Measurements from ENCODE around the gene NEDD9.

The NEDD9 gene, protein sequence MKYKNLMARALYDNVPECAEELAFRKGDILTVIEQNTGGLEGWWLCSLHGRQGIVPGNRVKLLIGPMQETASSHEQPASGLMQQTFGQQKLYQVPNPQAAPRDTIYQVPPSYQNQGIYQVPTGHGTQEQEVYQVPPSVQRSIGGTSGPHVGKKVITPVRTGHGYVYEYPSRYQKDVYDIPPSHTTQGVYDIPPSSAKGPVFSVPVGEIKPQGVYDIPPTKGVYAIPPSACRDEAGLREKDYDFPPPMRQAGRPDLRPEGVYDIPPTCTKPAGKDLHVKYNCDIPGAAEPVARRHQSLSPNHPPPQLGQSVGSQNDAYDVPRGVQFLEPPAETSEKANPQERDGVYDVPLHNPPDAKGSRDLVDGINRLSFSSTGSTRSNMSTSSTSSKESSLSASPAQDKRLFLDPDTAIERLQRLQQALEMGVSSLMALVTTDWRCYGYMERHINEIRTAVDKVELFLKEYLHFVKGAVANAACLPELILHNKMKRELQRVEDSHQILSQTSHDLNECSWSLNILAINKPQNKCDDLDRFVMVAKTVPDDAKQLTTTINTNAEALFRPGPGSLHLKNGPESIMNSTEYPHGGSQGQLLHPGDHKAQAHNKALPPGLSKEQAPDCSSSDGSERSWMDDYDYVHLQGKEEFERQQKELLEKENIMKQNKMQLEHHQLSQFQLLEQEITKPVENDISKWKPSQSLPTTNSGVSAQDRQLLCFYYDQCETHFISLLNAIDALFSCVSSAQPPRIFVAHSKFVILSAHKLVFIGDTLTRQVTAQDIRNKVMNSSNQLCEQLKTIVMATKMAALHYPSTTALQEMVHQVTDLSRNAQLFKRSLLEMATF

DNA sequence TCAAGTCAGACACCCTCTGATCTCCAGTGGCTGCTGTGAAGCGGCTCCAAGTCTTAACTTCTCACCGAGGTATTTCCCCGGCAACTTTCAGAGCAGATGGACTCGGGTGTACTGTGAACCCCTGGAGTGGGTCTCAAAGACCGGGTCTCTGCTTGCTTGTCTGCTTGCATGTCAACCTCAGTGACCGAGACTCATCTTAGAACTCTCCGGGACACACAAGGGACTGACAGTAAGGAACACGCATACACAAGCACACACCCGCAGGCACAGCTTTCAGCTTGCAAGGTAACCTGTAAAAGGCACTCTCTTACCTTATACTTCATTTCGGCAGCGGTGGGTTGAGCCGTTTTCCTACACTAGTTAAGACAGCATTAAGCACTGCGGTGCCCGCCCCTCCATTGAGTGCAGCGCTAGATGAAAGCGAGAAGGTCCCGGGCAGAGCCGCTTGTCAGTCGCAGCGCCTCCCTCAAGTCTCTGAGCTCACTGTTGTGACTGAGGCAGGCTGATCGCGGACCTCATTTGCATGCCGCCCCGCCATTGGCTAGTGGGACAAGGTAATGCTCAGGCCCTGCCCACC is at the start of gene NEDD9:
Gene NEDD9, minus strand, starts transcription at position 476 of the 577 bp plus-strand sequence. Its CDS starts 153 bp downstream, at position 323.
- Mint-ChIP-seq H3K4me3 (peak within 1 kb of the TSS; percentile 90), H3K27me3 (no peaks in the 10 kb centered on the region), H3K9me3 (ENCODE audit: low read depth) (no peaks in the 10 kb centered on the region), H3K36me3 (no peaks in the 10 kb centered on the region), H3K27ac (peak within 1 kb of the TSS; percentile 96), H3K4me1 (ENCODE audit: low read depth) (peaks cover 61% of the 10 kb centered on the region)

DNA sequence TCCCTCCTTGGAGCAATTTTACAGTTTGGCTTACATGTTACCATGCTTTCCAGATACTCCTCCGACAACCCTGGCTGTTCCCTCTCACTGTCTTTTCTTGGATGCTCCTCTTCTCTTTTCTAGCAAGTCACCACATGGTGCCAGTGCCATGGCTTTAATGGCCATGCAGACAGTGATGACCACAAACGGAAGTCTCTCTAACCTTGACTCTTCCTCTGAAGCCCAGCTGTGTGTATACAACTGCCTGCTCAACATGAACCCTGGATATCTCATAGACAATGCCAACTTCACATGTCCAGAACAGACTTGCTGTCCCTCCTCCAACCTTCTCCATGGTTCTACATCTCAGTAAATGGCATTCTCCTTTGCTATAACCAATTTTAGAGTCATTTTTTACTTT is 49.8 kb upstream of the NEDD9 start:
- H3K27ac Mint-ChIP-seq = no peak overlapping the region
- H3K4me3 Mint-ChIP-seq = no peak overlapping the region
- no peaks in the 10 kb centered on the region for H3K27me3 Mint-ChIP-seq

DNA sequence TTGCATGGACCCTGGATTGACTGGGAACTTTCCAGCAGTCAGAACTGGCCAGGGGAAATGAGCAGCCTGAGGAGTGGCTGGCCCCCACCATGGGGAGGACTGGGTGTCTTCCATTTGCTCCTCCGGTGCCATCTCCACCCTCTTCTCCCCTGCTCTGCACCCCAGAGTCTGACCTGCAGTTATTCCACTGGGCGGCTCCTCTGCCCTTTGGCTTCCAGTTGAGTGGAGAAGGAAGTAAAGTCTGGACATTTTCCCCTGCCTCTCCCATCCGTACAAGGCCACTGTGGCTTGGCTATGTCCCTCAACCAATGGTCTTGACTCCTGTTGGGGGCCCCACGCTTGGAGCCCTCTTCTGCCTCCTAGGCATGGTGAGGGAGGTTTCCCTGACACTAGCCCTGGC is 47.9 kb upstream of the NEDD9 start:
- Mint-ChIP-seq H3K27me3 (no peaks in the 10 kb centered on the region), H3K9me3 (ENCODE audit: low read depth) (no peaks in the 10 kb centered on the region), H3K4me3 (no peak overlapping the region), H3K4me1 (ENCODE audit: low read depth) (peaks cover 35% of the 10 kb centered on the region), H3K36me3 (peaks cover 14% of the 10 kb centered on the region), H3K27ac (no peak overlapping the region)

More for the DNA sequence above, 49.8 kb upstream of the NEDD9 start:
- peaks cover 14% of the 10 kb centered on the region for H3K36me3 Mint-ChIP-seq
- no peaks in the 10 kb centered on the region for H3K9me3 Mint-ChIP-seq (ENCODE audit: low read depth)
- H3K4me1 Mint-ChIP-seq (ENCODE audit: low read depth) = peaks cover 17% of the 10 kb centered on the region

DNA sequence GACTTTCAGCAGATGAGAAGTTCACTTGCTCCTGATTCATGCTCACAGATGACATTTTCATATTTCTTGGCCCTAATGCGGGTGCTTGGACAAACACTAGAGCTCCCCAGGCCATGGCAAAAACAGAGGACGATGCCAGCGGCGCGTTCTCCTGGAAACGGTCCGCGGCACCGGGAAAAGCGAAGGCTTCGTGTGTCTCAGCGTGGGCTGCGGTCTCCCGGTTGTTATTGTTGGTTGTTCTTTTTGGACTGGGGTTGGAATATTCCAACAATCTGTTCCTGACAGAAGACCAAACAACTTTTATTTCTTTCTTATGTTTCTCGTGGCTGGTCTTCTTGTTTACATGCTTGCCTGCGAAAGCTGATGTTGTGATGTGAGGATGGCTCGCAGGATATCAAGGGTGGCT is 46.8 kb upstream of the NEDD9 start:
- H3K27me3 Mint-ChIP-seq = no peaks in the 10 kb centered on the region
- H3K27ac Mint-ChIP-seq = no peak overlapping the region
- no peaks in the 10 kb centered on the region for H3K9me3 Mint-ChIP-seq (ENCODE audit: low read depth)
- no peak overlapping the region for H3K4me3 Mint-ChIP-seq
- peaks cover 15% of the 10 kb centered on the region for H3K36me3 Mint-ChIP-seq
- peaks cover 39% of the 10 kb centered on the region for H3K4me1 Mint-ChIP-seq (ENCODE audit: low read depth)

DNA sequence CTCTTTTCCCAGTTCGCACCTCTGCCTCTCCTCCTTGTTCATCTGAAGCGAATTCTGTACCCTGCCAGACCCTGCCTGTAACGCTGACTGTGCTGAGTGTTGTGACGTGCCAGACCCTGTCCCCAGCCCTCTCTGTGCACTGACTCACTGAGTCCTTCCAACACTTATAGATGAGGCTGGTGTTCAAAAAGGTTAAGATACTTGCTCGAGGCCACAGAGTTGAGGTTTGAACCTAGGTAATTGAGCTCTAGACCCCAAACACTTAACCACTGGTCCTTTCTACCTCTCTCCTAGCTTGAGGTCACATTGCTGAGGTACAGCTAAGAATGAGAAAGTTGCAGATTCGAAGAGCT is 45.7 kb upstream of the NEDD9 start:
- no peak overlapping the region for H3K4me3 Mint-ChIP-seq
- H3K4me1 Mint-ChIP-seq (ENCODE audit: low read depth) = peaks cover 39% of the 10 kb centered on the region
- H3K27me3 Mint-ChIP-seq = no peaks in the 10 kb centered on the region
- peak overlapping the region; percentile 91 for H3K27ac Mint-ChIP-seq
- no peaks in the 10 kb centered on the region for H3K9me3 Mint-ChIP-seq (ENCODE audit: low read depth)
- H3K36me3 Mint-ChIP-seq = peaks cover 21% of the 10 kb centered on the region

DNA sequence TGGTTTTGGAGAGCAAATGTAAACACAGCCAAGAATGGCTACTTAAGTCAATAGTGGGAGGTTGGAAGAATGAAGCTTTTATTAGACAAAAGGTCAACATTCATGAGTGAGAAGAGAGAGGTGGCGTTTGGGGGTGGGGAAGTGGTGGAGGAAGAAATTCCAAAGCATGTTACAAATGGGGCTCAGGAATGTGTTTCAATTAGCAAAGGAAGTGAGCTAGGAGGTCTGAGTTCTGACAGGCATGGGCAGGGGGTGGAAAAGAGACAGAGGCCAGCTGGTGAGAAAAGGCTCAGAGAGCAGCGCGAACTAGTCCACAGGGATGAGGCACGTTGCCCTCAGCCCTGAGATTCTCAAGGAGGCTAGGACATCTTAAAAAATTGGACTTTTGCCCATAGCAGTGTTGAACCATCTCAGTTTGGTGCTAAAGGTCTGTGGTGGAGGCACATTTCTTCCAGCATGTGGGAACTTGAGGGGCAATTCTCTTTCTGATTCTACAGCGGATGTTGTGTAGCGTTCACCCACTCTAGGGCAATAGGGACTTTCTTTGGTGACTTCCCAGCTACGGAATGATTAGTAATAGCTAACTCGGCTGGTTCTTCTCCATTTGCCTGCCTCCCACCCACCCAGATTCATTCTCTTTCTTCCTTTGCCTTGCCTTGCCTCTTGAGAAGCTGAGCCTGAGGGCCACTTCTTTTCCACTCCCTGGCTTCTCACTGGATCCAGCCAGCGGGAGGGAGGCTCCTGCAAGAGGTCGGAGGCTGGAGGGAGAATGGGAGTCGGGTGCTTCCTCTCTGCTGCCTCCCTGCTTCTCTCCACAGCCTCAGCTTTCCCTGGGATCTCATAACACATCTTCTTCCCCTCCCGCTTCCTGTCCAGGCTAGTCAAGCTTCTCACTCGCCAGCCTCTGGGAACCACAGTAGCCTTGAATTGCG is 45.1 kb upstream of the NEDD9 start:
- peaks cover 23% of the 10 kb centered on the region for H3K36me3 Mint-ChIP-seq
- no peaks in the 10 kb centered on the region for H3K9me3 Mint-ChIP-seq (ENCODE audit: low read depth)
- H3K4me3 Mint-ChIP-seq = no peak overlapping the region
- peaks cover 39% of the 10 kb centered on the region for H3K4me1 Mint-ChIP-seq (ENCODE audit: low read depth)
- no peaks in the 10 kb centered on the region for H3K27me3 Mint-ChIP-seq
- H3K27ac Mint-ChIP-seq = peak overlapping the region; percentile 91

DNA sequence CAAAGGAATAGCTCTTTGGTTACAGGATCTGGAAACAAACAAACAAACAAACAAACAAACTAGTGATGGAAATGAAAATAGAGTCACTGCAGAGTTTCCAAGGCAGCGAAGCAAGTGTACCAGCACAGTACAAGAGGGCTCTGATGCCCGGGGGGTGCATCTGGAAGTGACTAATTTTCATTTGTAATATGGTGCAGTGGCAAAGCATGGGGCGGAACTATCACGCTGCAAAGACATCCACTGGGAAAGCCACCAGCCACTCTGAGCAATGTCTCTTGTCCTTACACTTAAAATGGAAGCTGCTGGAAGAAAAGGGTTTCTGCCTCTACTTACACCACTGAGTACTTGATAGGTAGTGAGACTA is 44.4 kb upstream of the NEDD9 start:
- H3K36me3 Mint-ChIP-seq = peaks cover 28% of the 10 kb centered on the region
- H3K27ac Mint-ChIP-seq = peak overlapping the region; percentile 18
- peaks cover 39% of the 10 kb centered on the region for H3K4me1 Mint-ChIP-seq (ENCODE audit: low read depth)
- H3K4me3 Mint-ChIP-seq = no peak overlapping the region
- no peaks in the 10 kb centered on the region for H3K27me3 Mint-ChIP-seq
- no peaks in the 10 kb centered on the region for H3K9me3 Mint-ChIP-seq (ENCODE audit: low read depth)

DNA sequence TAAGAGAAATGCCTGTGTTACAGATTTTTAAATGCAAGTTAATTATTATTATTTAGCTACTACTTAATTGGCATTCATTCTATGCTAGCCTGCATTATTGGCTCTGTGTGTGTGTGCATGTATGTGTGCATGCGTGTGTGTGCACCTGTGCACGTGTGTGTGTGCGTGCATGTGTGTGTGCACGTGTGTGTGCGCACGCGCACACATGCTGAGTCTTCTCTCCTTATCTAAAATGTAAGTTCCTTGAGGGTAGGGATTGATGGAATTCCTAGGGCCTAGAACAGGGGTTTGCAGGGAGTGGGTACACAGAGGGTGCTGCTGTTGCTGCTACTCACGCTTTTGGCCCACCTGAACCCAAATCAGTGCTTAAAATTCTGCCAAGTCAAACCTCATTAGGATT is 43.8 kb upstream of the NEDD9 start:
- Mint-ChIP-seq H3K4me1 (ENCODE audit: low read depth) (peaks cover 39% of the 10 kb centered on the region), H3K27ac (no peak overlapping the region), H3K4me3 (no peak overlapping the region), H3K9me3 (ENCODE audit: low read depth) (no peaks in the 10 kb centered on the region), H3K27me3 (no peaks in the 10 kb centered on the region), H3K36me3 (peaks cover 33% of the 10 kb centered on the region)

DNA sequence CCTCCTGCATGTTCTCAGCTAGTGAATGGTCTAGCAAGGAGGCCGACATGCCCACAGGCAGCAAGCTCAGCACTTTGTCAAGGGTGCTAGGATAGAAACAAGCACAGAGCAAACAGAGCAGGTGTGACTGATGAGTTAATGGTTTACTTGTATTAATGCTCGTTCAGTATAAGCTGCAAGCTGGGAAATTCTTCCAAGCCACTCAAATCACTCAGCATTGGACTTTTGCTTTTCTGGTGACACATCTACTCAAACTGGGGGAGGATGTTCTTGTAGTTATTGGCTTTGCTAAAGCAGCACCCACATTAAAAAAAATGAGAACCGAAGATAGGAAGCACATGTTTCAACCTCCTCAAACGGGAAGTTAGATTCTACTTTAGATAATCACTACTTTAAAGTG is 43.1 kb upstream of the NEDD9 start:
- Mint-ChIP-seq H3K27me3 (no peaks in the 10 kb centered on the region), H3K4me1 (ENCODE audit: low read depth) (peaks cover 39% of the 10 kb centered on the region), H3K4me3 (peak overlapping the region; percentile 69), H3K36me3 (peaks cover 33% of the 10 kb centered on the region), H3K9me3 (ENCODE audit: low read depth) (no peaks in the 10 kb centered on the region), H3K27ac (peak overlapping the region; percentile 50)

DNA sequence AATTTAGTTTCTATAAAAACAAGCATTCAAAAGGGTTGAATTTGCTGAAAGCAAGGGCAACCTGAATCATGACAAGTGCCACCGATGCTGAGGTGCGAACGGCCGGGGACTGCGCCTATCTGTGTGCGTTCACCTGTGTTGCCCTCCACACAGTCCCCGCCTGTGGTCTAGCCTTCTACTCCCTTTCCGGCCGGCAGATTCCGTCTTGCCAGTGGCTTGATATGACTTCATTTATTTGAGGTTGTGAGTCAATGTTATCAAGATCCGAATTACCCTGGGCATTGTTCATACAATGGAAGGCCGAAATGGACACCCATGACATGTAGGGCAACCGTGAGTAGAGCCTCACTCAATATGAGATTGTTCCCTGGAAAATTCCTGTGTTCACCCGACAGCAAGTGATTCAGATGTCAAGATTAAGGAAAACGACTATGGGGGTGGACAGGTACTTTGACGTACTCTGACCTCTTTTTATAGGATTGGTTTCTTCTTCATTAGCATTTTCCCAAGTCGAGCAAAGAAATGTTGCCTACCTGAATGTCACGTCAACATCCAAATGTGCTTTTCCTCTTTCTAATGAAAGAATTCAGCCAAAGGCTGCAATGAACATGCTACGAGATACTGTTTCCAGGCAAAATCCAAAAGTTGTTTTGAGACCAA is 41.1 kb upstream of the NEDD9 start:
- Mint-ChIP-seq H3K4me3 (no peak overlapping the region), H3K9me3 (ENCODE audit: low read depth) (no peaks in the 10 kb centered on the region), H3K36me3 (peaks cover 27% of the 10 kb centered on the region), H3K27ac (no peak overlapping the region), H3K4me1 (ENCODE audit: low read depth) (peaks cover 35% of the 10 kb centered on the region), H3K27me3 (no peaks in the 10 kb centered on the region)

DNA sequence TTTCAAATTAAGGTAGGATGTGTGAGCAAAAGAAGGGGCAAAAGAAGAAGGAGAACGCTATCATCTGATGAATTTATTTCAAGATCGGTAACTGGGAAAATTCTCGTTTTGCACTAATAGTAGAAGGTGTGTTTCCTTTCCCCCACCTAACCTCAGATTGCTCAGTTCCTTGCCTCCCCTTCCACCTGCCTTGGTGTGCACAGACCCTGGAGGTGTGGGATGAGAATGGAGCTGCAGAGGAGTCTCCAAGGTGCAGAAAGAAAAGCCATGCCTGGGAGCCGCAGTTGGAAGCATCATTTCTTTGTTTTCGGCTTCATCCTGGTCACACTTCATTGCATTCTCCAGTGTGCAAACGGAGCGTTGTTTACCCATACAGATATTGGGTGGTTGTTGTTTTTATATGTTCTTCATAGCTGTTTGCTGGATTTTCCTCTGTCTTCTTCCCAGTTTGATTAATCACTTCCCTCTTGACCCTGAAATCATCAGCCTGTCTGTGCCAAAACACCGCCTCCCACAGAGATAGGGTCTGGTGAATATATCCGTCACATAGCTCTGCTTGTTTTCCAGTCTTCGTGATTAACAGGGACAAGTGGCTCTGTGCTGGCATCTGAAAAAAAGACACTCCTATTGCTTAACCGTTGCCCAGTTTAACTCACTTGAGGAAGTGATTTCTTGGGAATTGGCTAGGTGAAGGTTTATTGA is 40.2 kb upstream of the NEDD9 start:
- H3K27ac Mint-ChIP-seq = no peak overlapping the region
- no peaks in the 10 kb centered on the region for H3K9me3 Mint-ChIP-seq (ENCODE audit: low read depth)
- H3K4me3 Mint-ChIP-seq = no peak overlapping the region

DNA sequence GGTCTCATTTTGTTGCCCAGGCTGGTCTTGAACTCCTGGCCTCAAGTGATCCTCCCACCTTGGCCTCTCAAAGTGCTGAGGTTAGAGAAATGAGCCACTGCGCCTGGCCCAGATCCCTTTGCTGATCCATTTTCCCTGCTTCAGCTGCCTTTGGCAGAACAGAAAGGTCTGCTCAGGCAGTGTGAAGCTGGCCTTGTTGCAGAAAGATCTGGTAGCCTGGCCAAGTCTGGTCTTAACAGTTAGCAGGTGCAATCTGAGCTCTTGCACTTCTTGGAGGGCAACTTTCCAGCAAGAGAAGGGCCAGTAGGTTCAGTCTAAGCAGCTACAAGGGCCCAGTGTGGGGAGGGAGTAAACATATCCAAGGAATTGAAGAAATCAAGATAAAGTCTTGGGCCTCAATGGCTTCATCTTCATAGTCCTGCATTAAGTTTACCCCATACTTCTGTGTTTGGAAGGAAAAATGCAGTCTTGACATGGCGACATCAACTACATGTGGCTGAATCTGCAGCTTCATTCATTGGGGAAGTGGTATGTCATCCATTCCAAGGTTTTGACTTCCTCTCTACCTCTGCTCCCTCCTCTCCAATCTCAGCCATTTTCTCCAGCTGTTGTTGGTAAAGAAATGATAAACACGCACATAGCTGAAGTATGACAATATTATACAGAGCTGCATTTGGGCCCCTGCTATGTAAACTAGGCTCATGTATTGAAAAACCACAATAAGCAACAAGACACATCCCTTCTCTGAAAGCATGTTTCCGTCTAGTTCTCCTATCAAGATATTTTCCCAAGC is 39.0 kb upstream of the NEDD9 start:
- H3K27ac Mint-ChIP-seq = no peak overlapping the region
- H3K36me3 Mint-ChIP-seq = peaks cover 22% of the 10 kb centered on the region
- H3K4me3 Mint-ChIP-seq = no peak overlapping the region
- no peaks in the 10 kb centered on the region for H3K27me3 Mint-ChIP-seq
- no peaks in the 10 kb centered on the region for H3K9me3 Mint-ChIP-seq (ENCODE audit: low read depth)
- peaks cover 14% of the 10 kb centered on the region for H3K4me1 Mint-ChIP-seq (ENCODE audit: low read depth)

More for the DNA sequence above, 40.2 kb upstream of the NEDD9 start:
- Mint-ChIP-seq H3K4me1 (ENCODE audit: low read depth) (peaks cover 26% of the 10 kb centered on the region), H3K27me3 (no peaks in the 10 kb centered on the region), H3K36me3 (peaks cover 22% of the 10 kb centered on the region)
